HG02938 (cell line): ENCODE data around the gene ISOC1.

Experiments
- ATAC-seq: cut with Tn5 transposase; IDR thresholded peaks from one replicate; pipeline ENCODE4 v1.9.1; 2021; ENCODE audit warnings: mild to moderate bottlenecking, moderate library complexity; ENCODE audit not compliant: unreplicated experiment

ISOC1 gene

DNA sequence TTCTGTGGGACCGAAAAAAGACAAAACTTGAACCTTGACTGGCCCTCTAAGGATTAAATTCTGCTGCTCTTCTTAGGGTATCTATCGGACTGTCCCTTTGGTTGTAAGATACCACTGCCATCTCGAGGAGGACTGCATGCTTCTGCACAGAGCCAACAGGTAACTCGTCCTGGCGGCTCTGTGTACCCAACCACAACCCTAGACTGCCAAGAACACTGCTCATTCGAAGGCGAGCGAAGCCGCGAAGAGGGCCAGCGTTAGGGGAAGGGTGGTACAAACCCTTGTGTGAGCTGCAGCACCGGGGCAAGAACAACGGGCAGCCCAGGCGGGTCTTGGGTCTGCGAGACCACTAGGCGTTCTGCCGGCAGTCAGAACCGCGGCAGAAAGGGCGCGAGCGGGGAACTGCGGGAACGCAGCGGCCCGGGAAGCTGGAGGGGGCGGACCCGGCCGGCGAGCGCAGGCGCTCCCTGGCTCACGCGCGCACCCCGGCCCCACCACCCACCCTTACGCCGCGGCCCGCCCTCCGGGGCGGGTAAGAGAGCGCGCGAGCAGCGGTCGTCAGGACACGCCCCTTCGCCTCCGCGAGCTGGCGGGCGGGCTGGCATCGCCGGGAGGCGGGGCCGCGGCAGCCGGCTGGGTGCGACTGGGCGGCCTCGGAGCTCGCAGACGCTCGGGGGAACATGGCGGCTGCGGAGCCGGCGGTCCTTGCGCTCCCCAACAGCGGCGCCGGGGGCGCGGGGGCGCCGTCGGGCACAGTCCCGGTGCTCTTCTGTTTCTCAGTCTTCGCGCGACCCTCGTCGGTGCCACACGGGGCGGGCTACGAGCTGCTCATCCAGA, at the start of gene ISOC1:
Gene ISOC1 (plus strand): TSS at position 663 of the 837 bp plus-strand sequence. CDS start 18 bp downstream, at position 681.
- ATAC-seq: peak; percentile 76

DNA sequence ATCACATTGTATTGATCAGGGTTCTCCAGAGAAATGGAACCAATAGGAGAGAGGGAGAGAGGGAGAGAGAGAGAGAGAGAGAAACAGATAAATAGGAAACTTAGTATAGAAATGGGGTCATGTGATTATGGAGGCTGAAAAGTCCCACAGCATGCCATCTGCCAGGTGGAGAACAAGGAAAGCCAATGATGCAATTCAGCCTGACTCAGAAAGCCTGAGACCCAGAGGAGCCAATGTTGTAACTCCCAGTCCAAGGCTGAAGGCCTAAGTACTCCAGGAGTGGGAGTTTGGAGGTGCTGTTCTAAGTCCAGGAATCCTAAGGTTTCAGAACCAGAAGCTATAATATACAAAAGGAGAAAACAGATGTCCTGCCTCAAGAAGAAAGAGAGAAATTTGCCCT, 48.4 kb upstream of the ISOC1 start:
- ATAC-seq: no peak

DNA sequence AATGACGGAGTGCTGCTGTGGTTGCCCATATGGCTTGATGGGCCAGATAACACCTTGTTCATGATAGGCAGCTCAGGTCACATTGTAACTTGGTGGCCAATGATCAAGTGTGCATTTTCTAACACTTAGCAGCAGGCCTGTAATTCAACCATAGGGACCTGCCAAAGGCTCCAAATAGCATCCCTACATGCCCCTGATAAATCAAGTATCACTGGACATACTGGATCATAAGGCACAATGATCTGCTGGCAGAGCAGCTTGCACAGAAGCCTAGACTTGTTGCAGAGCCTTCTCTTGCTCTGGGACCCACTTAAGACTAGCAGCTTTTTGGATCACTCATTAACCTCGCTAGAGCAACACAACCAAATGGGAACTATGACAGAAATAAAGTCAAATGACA, 46.0 kb upstream of the ISOC1 start:
- no peak for ATAC-seq

DNA sequence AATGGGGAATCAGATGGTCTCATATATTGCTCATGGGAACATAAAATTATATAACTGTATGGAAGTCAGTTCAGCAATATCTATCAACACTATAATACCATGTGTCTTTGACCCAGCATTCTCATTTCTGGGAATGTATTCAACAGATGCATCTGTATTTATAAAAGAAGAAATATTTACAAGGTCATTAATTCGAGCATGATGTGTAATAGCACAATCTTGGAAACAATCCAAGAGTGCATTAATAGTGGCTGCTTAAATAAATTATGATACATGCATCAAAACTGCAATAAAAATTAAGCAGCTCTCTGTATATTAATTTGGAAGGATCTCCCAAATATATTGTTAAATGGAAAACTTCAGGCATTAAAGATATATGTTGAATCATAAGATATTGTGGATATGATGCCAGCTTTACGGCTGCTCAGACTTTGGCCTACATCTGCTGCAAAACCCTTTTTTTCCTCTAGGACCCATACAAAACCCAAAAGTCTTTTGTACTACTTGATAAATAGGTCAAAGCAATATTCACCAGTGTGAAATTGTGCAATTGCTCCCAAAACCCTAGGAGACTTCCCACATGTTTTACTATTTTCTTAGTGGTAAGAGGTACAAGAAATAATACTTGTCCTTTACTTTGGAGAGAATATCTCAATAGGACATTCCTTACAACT, 45.3 kb upstream of the ISOC1 start:
- no peak for ATAC-seq

DNA sequence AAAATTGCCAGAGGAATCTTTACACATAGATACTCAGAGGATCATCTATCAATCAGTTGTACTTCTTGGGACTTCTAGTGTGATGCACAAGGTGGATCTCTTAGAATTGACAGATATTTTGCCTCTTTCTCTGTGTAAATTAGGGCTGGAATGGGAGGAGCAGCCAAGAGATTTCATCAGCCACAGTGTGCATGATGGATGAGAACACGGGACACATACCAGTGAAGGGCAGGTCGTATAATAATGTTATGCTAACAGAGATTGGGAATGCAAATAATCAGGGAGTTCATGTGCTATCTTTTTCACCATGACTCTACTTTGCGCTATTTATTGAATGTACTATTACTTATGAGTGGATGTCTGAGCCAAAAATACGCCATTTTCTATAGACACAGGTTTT, 43.3 kb upstream of the ISOC1 start:
- no peak for ATAC-seq

DNA sequence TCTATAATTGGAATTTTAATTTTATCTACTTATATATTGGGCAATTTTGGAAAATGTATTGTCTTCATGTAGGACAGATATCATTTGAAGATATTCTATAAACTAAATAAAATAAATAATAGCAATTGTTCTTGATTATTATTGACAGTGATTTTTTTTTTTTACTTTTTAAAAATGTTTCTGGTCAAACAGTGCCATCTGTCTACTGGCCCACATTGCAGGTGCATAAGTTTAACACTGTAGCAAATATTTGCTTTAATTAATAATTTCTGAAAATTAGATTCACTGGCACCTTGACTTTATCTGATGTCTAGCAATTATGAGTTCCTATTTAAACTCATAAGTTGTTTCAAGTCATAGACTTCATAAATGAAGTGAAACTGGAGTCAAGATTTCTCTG, 41.1 kb upstream of the ISOC1 start:
- ATAC-seq: no peak

DNA sequence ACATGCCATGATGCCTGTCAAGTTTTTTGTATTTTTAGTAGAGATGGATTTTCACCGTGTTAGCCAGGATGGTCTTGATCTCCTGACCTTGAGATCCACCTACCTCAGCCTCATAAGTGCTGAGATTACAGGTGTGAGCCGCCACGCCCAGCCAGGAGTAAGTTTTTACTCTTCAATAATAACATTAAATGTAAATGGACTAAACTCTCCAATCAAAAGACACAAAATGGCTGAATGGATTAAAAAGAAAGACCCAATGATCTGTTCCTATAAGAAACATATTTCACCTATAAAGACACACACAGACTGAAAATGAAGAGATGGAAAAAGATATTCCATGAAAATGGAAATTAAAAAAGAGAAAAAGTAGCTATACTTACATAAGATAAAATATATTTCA, 37.2 kb upstream of the ISOC1 start:
- ATAC-seq: no peak

DNA sequence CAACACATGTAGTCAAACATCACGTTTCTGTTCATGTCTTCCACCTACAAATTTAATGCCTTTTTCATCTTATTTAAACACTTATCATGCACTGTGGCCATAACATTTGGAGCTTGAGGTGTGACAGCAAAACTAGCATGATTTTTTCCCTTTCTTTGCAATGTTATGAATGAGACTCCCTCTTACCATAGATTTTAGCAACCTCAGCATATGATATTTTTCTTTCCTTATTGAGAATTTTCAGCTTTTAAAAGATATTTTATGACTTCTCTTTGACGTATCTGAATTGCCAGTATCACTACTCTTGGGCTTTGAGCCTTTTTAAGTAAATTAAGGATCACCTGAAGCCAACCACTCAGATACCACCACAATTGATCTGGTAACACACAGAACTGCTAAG, 32.7 kb upstream of the ISOC1 start:
- ATAC-seq: no peak

DNA sequence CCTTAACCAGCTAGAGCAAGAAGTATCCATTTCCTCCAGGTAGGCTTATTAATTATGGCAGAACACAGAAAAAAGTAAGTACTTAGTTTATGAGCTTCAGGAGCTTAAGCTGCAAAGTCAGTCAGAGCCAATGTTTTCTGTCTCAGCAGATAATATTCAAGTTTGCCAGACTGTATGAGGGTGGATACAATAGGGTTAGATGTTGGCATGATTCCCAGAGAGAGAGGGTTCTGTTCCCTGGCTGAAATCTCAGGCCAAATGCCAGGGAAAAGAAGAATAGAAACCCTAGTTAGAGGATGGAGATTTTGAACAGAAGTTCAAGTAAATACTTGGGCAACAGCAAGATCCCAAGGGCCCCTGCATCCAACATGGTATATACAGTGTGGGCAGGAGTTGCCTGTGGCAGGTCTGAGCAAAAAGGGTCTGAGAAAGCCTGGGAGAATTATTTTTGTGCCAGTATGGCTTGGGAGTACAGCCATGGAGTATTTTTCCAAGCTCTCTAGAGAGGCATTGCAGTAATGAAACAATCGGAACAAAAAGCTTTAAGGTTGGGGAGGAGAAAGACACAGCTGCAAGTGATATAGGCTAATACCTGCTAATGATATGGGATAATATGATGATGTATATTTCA, 31.0 kb upstream of the ISOC1 start:
- no peak for ATAC-seq

DNA sequence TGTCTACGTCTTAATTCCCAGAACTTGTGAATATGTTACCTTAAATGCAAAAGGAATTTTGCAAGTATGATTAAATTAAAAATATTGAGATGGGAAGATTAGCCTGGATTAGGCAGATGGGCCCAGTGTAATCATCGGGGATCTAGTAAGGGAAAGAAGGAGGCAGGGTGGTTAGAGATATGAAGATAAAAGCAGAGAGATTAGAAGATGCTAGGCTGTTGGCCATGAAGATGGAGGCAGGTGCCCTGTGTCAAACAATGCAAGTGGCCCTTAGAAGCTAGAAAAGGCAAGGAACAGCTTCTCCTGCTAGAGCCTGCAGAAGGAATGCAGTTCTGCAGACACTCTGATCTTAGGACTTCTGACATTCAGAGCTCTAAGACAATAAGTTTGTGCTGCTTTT, 28.8 kb upstream of the ISOC1 start:
- no peak for ATAC-seq

DNA sequence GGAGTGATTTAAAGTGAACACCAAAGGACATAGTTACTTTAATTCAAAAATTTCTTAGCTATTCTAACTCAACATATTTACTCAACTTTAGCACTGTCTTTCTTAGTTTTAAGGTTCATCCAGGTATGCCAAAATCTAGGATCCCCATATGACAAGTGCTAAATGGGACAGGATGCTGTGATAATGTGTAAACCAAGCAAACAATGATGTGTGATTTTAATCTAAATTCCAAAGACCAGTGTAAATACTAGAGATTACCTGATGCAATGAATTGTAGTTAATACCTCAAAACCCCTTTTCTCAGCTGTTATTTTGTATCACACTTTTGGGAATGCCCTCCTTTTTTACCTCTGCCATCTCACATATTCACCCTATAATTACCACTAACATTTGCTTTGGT, 26.8 kb upstream of the ISOC1 start:
- no peak for ATAC-seq

DNA sequence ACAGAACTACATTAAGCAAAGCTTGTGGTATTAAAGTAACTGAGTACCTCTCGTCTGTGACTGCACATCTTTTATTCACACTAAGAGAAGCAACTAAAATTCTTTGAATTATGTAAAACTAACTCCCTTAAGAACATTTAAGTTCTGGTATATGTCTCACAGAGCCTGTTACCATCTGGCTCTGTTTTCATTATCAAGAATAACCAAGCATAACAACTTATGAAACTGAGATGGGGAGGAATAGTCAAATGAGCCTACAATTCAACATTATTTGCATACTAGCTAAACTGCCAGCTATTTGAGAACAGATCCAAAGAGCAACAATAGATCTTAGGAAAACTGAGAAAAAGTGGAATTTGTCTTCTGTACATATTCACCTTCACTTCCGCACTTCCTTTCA, 25.3 kb upstream of the ISOC1 start:
- ATAC-seq: peak; percentile 68

DNA sequence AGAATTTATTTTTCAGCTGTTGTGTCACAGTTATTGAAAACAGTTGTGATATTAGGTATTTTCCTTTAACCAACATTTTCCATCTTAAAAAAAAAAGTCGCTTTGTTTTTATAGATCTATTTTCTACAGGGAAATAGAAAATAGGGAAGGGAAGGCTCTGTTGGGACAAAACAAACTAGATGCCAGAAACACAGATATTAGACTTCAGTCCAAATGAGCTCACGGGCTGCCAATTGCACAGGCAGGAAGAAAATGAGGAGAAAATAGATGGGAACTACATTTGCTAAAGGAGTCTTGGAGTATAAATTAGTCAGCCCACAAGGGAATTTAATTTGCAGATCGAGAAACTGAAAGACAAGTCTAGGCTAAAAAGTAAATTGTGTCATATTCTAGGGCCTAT, 21.4 kb upstream of the ISOC1 start:
- ATAC-seq: no peak

DNA sequence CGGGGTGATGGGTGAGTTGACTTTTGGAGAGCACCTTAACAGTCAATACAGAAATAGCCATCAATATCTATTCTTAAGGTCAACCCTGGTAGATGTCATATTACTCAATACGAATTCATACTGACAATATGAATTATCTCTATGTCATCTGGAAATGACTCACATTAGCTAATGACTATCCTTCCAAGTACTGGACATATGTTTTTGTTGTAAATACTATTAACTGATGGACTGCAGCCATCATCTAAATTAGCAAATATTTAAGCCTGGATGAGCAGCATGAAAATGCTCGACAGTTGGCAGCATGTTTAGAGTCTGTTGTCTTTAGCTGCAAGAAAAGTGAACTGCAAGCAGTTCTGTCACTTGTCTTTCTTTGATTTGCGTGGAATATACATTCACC, 19.6 kb upstream of the ISOC1 start:
- no peak for ATAC-seq

DNA sequence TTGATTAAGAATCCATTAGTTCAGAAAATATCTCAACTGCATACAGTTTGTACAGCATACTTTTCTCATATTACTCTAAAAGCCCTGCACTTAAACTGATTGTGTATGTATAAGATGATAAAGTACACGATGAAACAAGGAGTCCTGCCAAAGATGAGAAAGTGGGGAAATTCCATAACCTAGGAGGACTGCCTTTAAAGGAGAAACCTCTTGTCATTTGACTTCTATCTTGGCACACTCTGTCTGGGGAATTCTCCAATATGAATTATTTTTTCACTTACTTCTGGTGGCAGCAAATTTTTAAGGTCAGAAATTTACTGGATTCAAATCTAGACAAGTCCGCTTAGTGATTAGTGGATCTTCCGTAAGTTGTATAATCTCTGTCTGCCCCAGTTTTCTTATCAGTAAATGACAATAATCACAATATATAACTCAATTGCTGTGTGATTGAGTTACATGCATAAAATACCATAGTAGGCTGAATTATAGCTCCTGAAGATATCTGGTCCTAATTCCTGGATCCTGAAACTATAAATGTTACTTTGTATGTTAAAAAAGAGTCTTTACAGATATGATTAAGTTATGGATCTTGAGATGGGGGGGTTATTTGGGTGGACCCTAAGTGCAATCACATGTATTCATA, 17.0 kb upstream of the ISOC1 start:
- ATAC-seq: no peak

DNA sequence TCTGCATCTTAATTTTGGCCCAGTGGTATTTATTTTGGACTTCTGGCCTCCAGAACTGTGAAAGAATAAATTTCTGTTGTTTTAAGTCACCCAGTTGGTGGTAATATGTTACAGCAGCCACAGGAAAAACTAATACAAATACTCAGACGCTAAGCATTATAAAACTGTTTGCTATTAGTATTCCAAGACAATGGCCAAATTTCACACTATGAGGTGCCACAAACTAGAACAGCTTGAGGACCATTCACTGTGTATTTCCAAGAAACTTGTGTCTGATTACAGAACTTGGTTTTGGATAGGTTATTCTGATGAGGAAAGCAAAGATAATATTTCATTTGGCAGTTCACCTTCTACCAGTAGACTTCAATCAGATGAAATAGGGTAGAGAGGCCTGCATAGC, 16.3 kb upstream of the ISOC1 start:
- no peak for ATAC-seq

DNA sequence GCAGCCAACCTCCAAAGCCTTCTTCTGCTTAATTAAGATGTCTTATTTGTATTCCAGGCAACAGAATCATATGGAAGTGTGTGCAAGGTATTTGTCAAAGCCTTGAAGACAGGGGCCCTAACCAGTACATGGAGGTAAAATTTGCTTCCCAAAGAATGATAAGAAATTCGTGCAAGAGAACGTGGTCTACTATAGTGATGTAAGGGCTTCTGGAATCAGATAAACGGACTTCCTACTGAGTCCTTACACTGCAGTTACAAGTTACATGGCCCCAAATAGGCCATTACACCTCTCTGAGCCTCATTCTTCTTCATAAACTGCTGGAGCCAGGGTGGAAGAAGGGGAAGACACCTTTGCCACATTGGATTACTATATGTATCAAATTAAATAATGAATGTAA, 15.9 kb upstream of the ISOC1 start:
- no peak for ATAC-seq

DNA sequence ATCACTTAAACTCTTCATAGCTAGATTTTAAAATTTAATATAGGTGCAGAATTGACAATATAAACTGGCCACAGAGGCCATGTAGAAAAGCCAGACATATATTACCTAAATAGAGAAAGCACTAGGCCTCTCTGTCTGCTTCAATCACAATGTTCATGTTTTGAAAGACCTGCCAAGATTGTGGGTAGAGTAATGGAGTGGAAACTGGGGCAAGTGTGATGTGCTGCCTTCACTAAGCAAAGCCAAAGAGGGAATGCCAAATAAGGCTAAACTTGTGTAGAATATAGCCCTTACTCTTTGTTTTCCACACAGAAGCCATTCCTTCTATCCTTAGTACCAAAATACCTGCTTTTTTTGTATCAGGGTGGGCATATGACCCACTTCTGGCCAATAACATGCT, 15.1 kb upstream of the ISOC1 start:
- ATAC-seq: no peak

DNA sequence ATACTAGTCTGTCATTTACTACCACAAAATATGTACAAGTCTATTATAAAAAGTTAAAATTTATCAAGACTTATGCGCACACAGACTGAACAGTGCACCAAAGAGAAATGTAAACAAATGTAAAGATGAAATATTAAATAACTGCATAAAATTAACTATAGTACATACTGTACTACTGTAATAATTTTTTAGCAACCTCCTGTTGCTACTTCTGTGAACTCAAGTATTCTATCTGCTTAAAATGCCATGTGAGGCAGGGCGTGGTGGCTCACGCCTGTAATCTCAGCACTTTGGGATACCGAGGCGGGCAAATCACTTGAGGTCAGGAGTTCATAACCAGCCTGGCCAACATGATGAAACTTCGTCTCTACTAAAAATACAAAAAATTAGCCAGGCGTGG, 13.8 kb upstream of the ISOC1 start:
- no peak for ATAC-seq

DNA sequence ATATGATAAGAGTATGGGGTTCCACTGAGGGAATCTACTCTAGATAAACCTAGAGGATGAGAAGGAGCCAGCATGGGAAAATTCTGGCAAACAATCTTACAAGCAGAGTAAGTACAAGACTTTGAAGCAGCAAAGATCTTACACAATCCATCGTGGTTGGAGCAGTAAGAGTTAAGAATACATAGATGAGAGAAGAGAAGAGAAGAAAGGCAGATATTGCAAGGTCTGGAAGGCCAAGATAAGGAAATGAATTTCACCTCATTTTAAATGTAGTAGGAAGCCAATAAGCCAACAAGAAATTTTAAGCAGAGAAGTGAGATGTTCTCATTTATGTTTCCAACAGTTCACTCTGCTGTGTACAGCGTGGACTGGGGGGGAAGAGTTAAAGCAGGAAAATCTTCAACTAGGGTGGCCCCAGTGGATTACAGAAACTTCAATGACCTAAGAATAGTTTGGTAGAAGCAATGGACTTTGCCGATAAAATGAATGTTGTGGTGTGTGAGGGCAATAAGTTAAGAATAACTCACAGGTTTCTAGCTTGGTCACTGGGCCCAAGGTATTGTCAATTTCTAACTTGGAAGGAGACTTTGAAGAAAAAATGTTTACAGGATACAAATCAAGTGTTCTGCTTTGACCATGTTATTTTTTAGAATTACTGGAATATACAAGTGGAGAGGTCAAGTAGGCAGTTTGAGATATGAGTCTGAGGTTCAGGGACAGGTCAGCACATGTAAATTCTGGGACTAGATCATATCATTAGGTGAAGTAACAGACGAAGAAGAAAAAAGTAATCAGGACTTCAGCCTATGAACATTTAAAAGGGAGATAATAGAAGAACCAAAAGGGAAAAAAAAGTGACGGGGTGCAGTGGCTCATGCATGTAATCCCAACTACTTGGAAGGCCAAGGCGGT, 12.1 kb upstream of the ISOC1 start:
- ATAC-seq: no peak
